WERI-Rb-1 (cell line): ENCODE measurements around the gene PLEKHG3.

Source experiments
- DNase-seq: peaks from one replicate; pipeline ENCODE4 v3.0.0-alpha.2; 2020
- H3K27ac ChIP-seq: fragments of 250-450 bp; sonication (Bioruptor Pico); 2 replicates; pipeline ENCODE4 v1.5.1; 2020; ENCODE audit warnings: mild to moderate bottlenecking, moderate library complexity
- H3K27me3 ChIP-seq: fragments of 250-450 bp; sonication (Bioruptor Pico); 2 replicates; pipeline ENCODE4 v1.5.1; 2021; ENCODE audit warnings: mild to moderate bottlenecking, low read depth, moderate library complexity; ENCODE audit not compliant: insufficient read depth, severe bottlenecking
- H3K36me3 ChIP-seq: fragments of 250-450 bp; sonication (Bioruptor Pico); 2 replicates; pipeline ENCODE4 v1.5.1; 2020; ENCODE audit warnings: mild to moderate bottlenecking, moderate library complexity
- H3K4me3 ChIP-seq: 2 replicates; pipeline ENCODE4 v1.5.1; 2011; ENCODE audit warnings: low read depth, mild to moderate bottlenecking, control low read depth, low read length
- H3K9me3 ChIP-seq: fragments of 250-450 bp; sonication (Bioruptor Pico); 2 replicates; pipeline ENCODE4 v1.5.1; 2021; ENCODE audit warnings: mild to moderate bottlenecking, moderate library complexity; ENCODE audit not compliant: severe bottlenecking
- TF ChIP-seq, protein P1 (sequence below): IDR thresholded peaks from 2 replicates; pipeline ENCODE4 v1.5.1; 2011; ENCODE audit warnings: low read depth, mild to moderate bottlenecking, control low read depth, inconsistent platforms, low read length

PLEKHG3 gene

DNA sequence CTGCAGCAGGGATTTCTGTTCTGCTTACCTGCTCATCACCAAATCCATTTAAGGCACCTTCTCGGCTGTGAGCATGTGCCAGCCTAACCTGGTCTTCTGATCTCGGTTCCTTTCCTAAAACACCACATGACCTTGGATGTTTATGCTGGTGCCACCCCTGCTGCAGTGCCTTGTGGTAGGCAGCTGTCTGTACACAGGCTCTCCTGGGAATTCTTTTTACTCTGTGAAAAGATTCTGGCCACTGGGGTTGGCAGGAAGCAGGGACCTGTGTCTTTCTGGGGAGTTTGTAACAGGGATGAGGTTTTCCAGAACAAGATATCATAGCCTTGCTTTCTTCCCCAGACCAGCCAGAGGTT lies 10.4 kb upstream of the PLEKHG3 start:
- TF ChIP-seq, protein P1, sequence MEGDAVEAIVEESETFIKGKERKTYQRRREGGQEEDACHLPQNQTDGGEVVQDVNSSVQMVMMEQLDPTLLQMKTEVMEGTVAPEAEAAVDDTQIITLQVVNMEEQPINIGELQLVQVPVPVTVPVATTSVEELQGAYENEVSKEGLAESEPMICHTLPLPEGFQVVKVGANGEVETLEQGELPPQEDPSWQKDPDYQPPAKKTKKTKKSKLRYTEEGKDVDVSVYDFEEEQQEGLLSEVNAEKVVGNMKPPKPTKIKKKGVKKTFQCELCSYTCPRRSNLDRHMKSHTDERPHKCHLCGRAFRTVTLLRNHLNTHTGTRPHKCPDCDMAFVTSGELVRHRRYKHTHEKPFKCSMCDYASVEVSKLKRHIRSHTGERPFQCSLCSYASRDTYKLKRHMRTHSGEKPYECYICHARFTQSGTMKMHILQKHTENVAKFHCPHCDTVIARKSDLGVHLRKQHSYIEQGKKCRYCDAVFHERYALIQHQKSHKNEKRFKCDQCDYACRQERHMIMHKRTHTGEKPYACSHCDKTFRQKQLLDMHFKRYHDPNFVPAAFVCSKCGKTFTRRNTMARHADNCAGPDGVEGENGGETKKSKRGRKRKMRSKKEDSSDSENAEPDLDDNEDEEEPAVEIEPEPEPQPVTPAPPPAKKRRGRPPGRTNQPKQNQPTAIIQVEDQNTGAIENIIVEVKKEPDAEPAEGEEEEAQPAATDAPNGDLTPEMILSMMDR = no peak
- Histone ChIP-seq H3K9me3 (no peaks in the 10 kb centered on the region), H3K27ac (no peak overlapping the region), H3K4me3 (no peak overlapping the region), H3K36me3 (no peaks in the 10 kb centered on the region), H3K27me3 (no peaks in the 10 kb centered on the region)
- DNase-seq = no peak

- no peaks in the 10 kb centered on the region for H3K36me3 ChIP-seq
- H3K27me3 ChIP-seq = no peaks in the 10 kb centered on the region
- DNase-seq = no peak
- H3K4me3 ChIP-seq = no peak overlapping the region
- TF ChIP-seq, protein P1 = no peak
- H3K27ac ChIP-seq = no peak overlapping the region
- H3K9me3 ChIP-seq = no peaks in the 10 kb centered on the region
Measured at GRCh38 chr14:64695071-64695470, 9.2 kb upstream of the PLEKHG3 start.

GRCh38 chr14:64696355-64696857 lies 7.8 kb upstream of the PLEKHG3 start:
- Histone ChIP-seq H3K4me3 (no peak overlapping the region), H3K27me3 (no peaks in the 10 kb centered on the region), H3K9me3 (no peaks in the 10 kb centered on the region), H3K27ac (no peak overlapping the region), H3K36me3 (no peaks in the 10 kb centered on the region)
- TF ChIP-seq, protein P1 = no peak
- no peak for DNase-seq

- H3K27me3 ChIP-seq = no peaks in the 10 kb centered on the region
- H3K36me3 ChIP-seq = no peaks in the 10 kb centered on the region
Measured at GRCh38 chr14:64698903-64699302, 5.3 kb upstream of the PLEKHG3 start.

GRCh38 chr14:64700290-64700689 lies 3.9 kb upstream of the PLEKHG3 start:
- TF ChIP-seq, protein P1 = no peak
- no peak for DNase-seq
- Histone ChIP-seq H3K36me3 (no peaks in the 10 kb centered on the region), H3K27me3 (no peaks in the 10 kb centered on the region), H3K9me3 (no peaks in the 10 kb centered on the region), H3K4me3 (no peak overlapping the region), H3K27ac (no peak overlapping the region)

More at GRCh38 chr14:64698903-64699302, 5.3 kb upstream of the PLEKHG3 start:
- Histone ChIP-seq H3K27ac (no peak overlapping the region), H3K9me3 (no peaks in the 10 kb centered on the region), H3K4me3 (no peak overlapping the region)
- no peak for DNase-seq
- TF ChIP-seq, protein P1 = no peak

GRCh38 chr14:64700894-64701293 lies 3.3 kb upstream of the PLEKHG3 start:
- no peak for DNase-seq
- H3K4me3 ChIP-seq = no peak overlapping the region
- H3K27ac ChIP-seq = no peak overlapping the region
- no peaks in the 10 kb centered on the region for H3K36me3 ChIP-seq
- no peaks in the 10 kb centered on the region for H3K9me3 ChIP-seq
- H3K27me3 ChIP-seq = no peaks in the 10 kb centered on the region
- TF ChIP-seq, protein P1 = no peak
